ENCODE results near the gene RCOR1.

The RCOR1 gene

DNA sequence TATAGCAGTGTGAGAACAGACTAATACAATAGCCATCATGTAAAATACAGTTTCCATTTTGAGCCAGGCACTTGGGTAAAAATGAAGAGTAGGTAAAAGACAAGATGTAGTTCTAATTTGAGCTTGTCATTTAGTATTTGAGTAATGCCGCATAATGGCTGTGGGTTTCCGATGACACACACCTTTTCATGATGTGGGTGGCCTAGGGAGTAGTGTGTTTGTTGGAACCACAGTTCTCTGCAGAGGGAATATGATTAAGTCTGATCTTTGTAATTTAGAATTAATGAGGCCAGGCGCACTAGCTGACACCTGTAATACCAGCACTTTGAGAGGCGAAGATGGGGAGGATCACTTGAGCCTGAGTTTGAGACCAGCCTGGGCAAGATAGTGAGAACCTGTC, 61.8 kb downstream of the RCOR1 start:
- Histone ChIP-seq H3K27me3 (replicated peaks; ENCODE audit: control insufficient read depth, insufficient read depth, low read length, poor library complexity, severe bottlenecking) (no peaks in the 10 kb centered on the region), H3K27ac (ENCODE audit: insufficient read depth, low read length, poor library complexity, severe bottlenecking) (no peak overlapping the region), H3K4me3 (ENCODE audit: insufficient read depth, low read depth, low read length, poor library complexity, severe bottlenecking) (no peak overlapping the region), H3K36me3 (ENCODE audit: control insufficient read depth, insufficient read depth, low read length) (no peaks in the 10 kb centered on the region), H3K4me1 (ENCODE audit: control insufficient read depth, insufficient read depth, low read length, poor library complexity, severe bottlenecking) (no peaks in the 10 kb centered on the region), H3K9me3 (ENCODE audit: control insufficient read depth, low read length) (no peaks in the 10 kb centered on the region)
- no peak for DNase-seq

DNA sequence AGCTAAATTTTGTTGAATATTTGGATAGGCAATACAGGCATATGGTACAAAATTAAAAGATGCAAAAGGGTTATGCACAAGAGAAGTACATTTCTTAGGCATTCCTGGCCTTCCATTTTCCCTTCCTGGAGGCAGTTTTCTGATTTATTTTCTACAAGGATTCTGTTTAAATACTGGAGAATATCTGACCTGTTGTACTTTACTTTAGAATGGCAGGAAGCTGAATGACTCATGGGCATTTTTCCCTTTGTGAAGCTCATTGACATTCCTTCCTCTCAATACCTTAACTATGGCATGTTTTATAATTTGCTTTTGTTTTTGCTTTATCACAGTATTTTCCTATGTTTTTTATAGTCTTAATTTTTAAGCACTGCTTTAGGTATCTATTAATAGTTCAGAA, 62.7 kb downstream of the RCOR1 start:
- H3K4me3 ChIP-seq (ENCODE audit: insufficient read depth, low read depth, low read length, poor library complexity, severe bottlenecking) = no peak overlapping the region
- no peaks in the 10 kb centered on the region for H3K9me3 ChIP-seq (ENCODE audit: control insufficient read depth, low read length)
- no peak overlapping the region for H3K27ac ChIP-seq (ENCODE audit: insufficient read depth, low read length, poor library complexity, severe bottlenecking)
- H3K36me3 ChIP-seq (ENCODE audit: control insufficient read depth, insufficient read depth, low read length) = no peaks in the 10 kb centered on the region
- no peaks in the 10 kb centered on the region for H3K27me3 ChIP-seq (replicated peaks; ENCODE audit: control insufficient read depth, insufficient read depth, low read length, poor library complexity, severe bottlenecking)
- no peak for DNase-seq
- no peaks in the 10 kb centered on the region for H3K4me1 ChIP-seq (ENCODE audit: control insufficient read depth, insufficient read depth, low read length, poor library complexity, severe bottlenecking)

DNA sequence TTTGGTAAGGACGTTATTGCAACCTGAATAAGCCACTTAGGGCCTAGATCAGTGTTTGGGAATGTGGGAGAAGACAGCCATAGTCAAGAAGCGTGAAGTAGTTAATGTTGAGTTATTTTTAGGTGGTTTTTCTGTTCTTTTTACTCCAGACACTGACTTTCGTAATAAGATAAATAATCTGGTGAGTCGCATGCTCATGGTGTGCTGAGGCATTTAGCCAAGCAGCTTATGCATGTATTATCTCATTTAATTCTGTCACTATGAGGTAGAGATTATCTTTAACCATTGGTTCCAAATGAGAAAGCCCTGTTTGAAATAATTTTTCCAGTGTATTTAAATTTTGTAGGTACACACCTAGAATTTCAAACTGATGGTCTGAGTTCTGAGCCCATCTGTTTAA, 67.3 kb downstream of the RCOR1 start:
- Histone ChIP-seq H3K36me3 (ENCODE audit: control insufficient read depth, insufficient read depth, low read length) (no peaks in the 10 kb centered on the region), H3K4me1 (ENCODE audit: control insufficient read depth, insufficient read depth, low read length, poor library complexity, severe bottlenecking) (no peaks in the 10 kb centered on the region), H3K27me3 (replicated peaks; ENCODE audit: control insufficient read depth, insufficient read depth, low read length, poor library complexity, severe bottlenecking) (no peaks in the 10 kb centered on the region), H3K9me3 (ENCODE audit: control insufficient read depth, low read length) (no peaks in the 10 kb centered on the region), H3K4me3 (ENCODE audit: insufficient read depth, low read depth, low read length, poor library complexity, severe bottlenecking) (no peak overlapping the region), H3K27ac (ENCODE audit: insufficient read depth, low read length, poor library complexity, severe bottlenecking) (no peak overlapping the region)
- DNase-seq = no peak

DNA sequence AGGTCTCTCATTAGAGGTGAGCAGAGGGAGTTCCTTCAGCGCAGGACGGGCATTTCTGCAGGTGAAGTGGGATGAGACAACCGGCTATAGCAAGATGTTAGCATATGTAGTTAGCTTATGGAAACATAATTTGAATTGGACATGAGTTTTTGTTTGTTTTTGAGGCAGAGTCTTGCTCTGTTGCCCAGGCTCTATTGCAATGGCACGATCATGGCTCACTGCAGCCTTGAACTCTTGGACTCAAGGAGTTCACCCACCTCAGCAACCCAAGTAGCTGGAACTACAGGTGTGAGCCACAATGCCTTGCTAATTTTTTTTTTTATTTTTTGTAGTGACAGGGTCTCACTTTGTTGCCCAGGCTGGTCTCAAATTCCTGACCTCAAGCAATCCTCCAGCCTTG, 69.2 kb downstream of the RCOR1 start:
- Histone ChIP-seq H3K27ac (ENCODE audit: insufficient read depth, low read length, poor library complexity, severe bottlenecking) (no peak overlapping the region), H3K36me3 (ENCODE audit: control insufficient read depth, insufficient read depth, low read length) (no peaks in the 10 kb centered on the region), H3K4me1 (ENCODE audit: control insufficient read depth, insufficient read depth, low read length, poor library complexity, severe bottlenecking) (no peaks in the 10 kb centered on the region), H3K27me3 (replicated peaks; ENCODE audit: control insufficient read depth, insufficient read depth, low read length, poor library complexity, severe bottlenecking) (no peaks in the 10 kb centered on the region), H3K4me3 (ENCODE audit: insufficient read depth, low read depth, low read length, poor library complexity, severe bottlenecking) (no peak overlapping the region), H3K9me3 (ENCODE audit: control insufficient read depth, low read length) (no peaks in the 10 kb centered on the region)
- DNase-seq = no peak

DNA sequence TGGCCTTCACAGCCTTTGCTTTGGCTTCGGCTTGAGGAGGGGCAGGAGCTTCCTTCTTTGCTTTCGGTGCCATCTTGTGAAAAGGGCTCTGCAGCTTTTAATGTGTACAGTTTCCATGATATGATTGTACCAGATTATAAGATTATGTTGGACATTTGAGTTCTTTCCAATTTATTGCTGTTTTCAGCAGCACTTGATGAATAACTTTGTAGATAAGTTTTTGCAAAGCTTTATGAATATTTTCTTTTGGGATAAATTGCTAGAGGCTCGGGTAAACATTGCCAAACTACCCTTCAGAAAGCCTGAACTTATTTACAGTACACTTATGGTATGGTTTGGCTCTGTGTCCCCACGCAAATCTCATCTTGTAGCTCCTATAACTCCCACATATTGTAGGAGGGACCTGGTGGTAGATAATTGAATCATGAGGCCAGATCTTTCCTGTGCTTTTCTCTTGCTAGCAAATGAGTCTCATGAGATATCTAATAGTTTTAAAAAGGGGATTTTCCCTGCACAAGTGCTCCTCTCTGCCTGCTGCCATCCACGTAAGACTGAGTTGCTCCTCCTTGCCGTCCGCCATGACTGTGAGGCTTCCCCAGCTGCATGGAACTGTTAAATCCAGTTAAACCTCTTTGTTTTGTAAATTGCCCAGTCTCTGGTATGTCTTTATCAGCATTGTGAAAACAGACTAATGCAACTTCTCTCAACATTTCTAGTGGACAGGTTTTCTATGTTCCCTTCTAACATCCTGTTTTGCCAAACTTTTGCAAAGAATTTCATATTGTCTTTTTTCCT, 70.4 kb downstream of the RCOR1 start:
- Histone ChIP-seq H3K36me3 (ENCODE audit: control insufficient read depth, insufficient read depth, low read length) (no peaks in the 10 kb centered on the region), H3K27ac (ENCODE audit: insufficient read depth, low read length, poor library complexity, severe bottlenecking) (no peak overlapping the region), H3K9me3 (ENCODE audit: control insufficient read depth, low read length) (no peaks in the 10 kb centered on the region), H3K4me3 (ENCODE audit: insufficient read depth, low read depth, low read length, poor library complexity, severe bottlenecking) (no peak overlapping the region), H3K27me3 (replicated peaks; ENCODE audit: control insufficient read depth, insufficient read depth, low read length, poor library complexity, severe bottlenecking) (no peaks in the 10 kb centered on the region), H3K4me1 (ENCODE audit: control insufficient read depth, insufficient read depth, low read length, poor library complexity, severe bottlenecking) (no peaks in the 10 kb centered on the region)
- no peak for DNase-seq

DNA sequence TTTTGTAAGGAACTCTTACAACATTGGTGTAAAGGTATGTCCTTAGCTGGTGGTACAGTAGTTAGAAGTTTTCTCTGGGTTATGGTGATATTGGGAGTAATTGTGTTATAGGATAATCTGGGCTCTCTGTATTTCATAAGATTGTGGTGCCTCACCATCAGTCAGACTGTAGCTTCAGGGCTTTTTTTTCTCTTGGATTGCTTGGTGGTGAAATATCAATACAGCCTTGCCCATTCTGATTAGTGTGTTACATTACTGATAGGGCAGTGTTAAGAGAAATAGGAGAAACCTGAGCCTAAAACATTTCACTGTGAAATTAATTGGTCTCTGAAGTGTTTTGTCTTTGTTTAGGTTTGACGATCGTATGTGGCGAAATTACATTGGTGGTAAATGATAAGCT, 71.0 kb downstream of the RCOR1 start:
- Histone ChIP-seq H3K36me3 (ENCODE audit: control insufficient read depth, insufficient read depth, low read length) (no peaks in the 10 kb centered on the region), H3K4me3 (ENCODE audit: insufficient read depth, low read depth, low read length, poor library complexity, severe bottlenecking) (no peak overlapping the region), H3K9me3 (ENCODE audit: control insufficient read depth, low read length) (no peaks in the 10 kb centered on the region), H3K27me3 (replicated peaks; ENCODE audit: control insufficient read depth, insufficient read depth, low read length, poor library complexity, severe bottlenecking) (no peaks in the 10 kb centered on the region), H3K27ac (ENCODE audit: insufficient read depth, low read length, poor library complexity, severe bottlenecking) (no peak overlapping the region), H3K4me1 (ENCODE audit: control insufficient read depth, insufficient read depth, low read length, poor library complexity, severe bottlenecking) (no peaks in the 10 kb centered on the region)
- no peak for DNase-seq

DNA sequence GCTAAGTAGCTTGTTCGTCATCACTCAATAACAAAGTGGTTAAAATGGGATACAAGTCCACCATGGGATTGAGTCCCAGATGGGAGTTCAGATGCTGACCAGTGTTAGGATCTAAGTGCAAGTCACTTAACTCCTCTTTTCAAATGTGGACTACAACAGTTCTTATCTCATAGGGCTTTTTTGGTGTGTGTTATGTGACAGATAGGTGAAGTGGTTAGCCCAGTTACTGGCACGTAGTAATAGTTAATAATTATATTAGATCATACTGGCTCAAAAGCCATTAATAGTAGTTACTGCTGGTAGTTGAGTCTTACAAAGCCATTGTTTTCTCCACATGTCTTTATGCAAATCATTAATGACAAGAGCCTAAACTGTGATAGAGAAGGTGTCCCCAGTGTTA, 73.2 kb downstream of the RCOR1 start:
- no peak overlapping the region for H3K4me3 ChIP-seq (ENCODE audit: insufficient read depth, low read depth, low read length, poor library complexity, severe bottlenecking)
- no peaks in the 10 kb centered on the region for H3K36me3 ChIP-seq (ENCODE audit: control insufficient read depth, insufficient read depth, low read length)
- DNase-seq = no peak
- no peaks in the 10 kb centered on the region for H3K4me1 ChIP-seq (ENCODE audit: control insufficient read depth, insufficient read depth, low read length, poor library complexity, severe bottlenecking)
- no peaks in the 10 kb centered on the region for H3K27me3 ChIP-seq (replicated peaks; ENCODE audit: control insufficient read depth, insufficient read depth, low read length, poor library complexity, severe bottlenecking)
- no peaks in the 10 kb centered on the region for H3K9me3 ChIP-seq (ENCODE audit: control insufficient read depth, low read length)
- no peak overlapping the region for H3K27ac ChIP-seq (ENCODE audit: insufficient read depth, low read length, poor library complexity, severe bottlenecking)

DNA sequence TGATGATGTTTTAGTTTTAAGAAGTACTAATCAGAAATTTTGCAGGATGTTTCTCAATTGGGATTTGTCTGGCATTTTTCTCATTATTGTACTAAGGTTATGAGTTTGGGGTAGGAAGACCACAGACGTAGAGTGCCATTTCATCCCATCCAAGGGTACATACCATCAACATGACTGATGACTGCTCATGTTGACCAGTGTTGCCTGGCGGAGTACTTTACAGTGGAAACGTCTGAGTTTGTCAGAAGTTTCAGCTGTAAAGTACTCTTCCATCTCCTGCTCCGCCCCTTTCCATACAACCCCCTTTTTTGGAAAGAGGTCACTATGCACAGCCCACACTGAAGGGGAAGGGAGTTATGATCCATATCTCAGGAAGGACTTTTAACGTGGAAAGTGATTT, 74.2 kb downstream of the RCOR1 start:
- Histone ChIP-seq H3K27ac (ENCODE audit: insufficient read depth, low read length, poor library complexity, severe bottlenecking) (no peak overlapping the region), H3K4me1 (ENCODE audit: control insufficient read depth, insufficient read depth, low read length, poor library complexity, severe bottlenecking) (no peaks in the 10 kb centered on the region), H3K9me3 (ENCODE audit: control insufficient read depth, low read length) (no peaks in the 10 kb centered on the region), H3K36me3 (ENCODE audit: control insufficient read depth, insufficient read depth, low read length) (no peaks in the 10 kb centered on the region), H3K4me3 (ENCODE audit: insufficient read depth, low read depth, low read length, poor library complexity, severe bottlenecking) (no peak overlapping the region), H3K27me3 (replicated peaks; ENCODE audit: control insufficient read depth, insufficient read depth, low read length, poor library complexity, severe bottlenecking) (no peaks in the 10 kb centered on the region)
- DNase-seq = no peak

DNA sequence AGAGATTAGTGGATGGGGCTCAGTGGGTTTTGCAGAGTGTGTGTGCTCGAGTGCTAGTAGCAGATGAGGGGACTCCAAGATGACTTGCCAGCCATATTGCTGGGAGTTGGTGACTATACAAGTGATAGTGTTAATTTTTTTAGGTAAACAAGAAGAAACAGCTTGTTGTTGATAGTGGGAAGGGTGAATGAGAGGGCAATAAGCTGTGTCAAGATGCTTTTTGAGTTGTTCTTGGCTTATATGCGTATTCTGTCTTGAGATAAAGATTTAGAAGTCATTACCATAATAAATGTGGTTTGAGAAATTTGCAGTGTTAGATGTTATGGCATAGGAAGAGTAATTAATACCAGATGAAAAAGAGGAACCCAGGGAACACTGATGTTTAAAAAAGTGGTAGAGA, 75.3 kb downstream of the RCOR1 start:
- DNase-seq = no peak
- no peaks in the 10 kb centered on the region for H3K9me3 ChIP-seq (ENCODE audit: control insufficient read depth, low read length)
- no peaks in the 10 kb centered on the region for H3K27me3 ChIP-seq (replicated peaks; ENCODE audit: control insufficient read depth, insufficient read depth, low read length, poor library complexity, severe bottlenecking)
- no peak overlapping the region for H3K4me3 ChIP-seq (ENCODE audit: insufficient read depth, low read depth, low read length, poor library complexity, severe bottlenecking)
- H3K27ac ChIP-seq (ENCODE audit: insufficient read depth, low read length, poor library complexity, severe bottlenecking) = no peak overlapping the region
- no peaks in the 10 kb centered on the region for H3K36me3 ChIP-seq (ENCODE audit: control insufficient read depth, insufficient read depth, low read length)
- H3K4me1 ChIP-seq (ENCODE audit: control insufficient read depth, insufficient read depth, low read length, poor library complexity, severe bottlenecking) = no peaks in the 10 kb centered on the region

DNA sequence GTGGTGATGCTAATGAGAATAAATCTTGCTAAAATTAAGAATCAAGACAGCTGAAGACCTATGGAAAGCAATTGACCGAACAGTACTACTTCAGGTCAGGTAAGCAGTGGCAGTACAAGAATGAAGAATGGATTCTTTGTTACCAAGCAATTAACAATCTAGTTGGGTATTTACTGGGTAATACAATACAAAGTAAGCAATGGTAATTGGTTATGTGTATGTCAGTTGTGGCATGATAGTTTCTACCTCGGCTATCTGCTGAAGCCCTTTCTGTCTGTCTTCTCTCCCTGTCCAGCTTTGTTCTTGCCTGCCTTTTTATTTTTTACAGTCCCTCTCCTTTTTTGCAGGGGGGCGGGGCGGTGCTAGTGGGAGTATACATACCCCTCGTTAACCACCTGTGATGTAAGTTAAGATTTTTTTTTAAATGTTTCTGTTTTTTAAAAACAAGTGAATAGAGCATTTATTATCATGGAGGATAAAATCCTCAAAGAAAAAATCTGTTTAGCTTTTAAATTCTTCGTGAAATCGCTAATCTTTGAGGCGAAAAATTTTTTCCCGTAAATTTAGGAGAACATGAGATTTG, 75.9 kb downstream of the RCOR1 start:
- no peak overlapping the region for H3K27ac ChIP-seq (ENCODE audit: insufficient read depth, low read length, poor library complexity, severe bottlenecking)

More for the DNA sequence above, 75.9 kb downstream of the RCOR1 start:
- H3K27me3 ChIP-seq (replicated peaks; ENCODE audit: control insufficient read depth, insufficient read depth, low read length, poor library complexity, severe bottlenecking) = no peaks in the 10 kb centered on the region
- H3K9me3 ChIP-seq (ENCODE audit: control insufficient read depth, low read length) = no peaks in the 10 kb centered on the region
- no peaks in the 10 kb centered on the region for H3K4me1 ChIP-seq (ENCODE audit: control insufficient read depth, insufficient read depth, low read length, poor library complexity, severe bottlenecking)
- H3K36me3 ChIP-seq (ENCODE audit: control insufficient read depth, insufficient read depth, low read length) = no peaks in the 10 kb centered on the region
- no peak overlapping the region for H3K4me3 ChIP-seq (ENCODE audit: insufficient read depth, low read depth, low read length, poor library complexity, severe bottlenecking)
- no peak for DNase-seq

All from effector memory CD4-positive, alpha-beta T cell (primary cell).